OCI-LY7 (cell line): ENCODE data around the gene THEMIS.

Experiments used
- EZH2phosphoT487 ChIP-seq: fragments of 200-600 bp; sonication (generic); IDR thresholded peaks from 2 replicates; pipeline ENCODE4 v1.6.1; 2018; ENCODE audit warnings: low read depth, borderline replicate concordance, mild to moderate bottlenecking, mixed run types, antibody characterized with exemption, low read length, moderate library complexity, mixed read lengths
- TF ChIP-seq, protein P1 (sequence below): fragments of 200-600 bp; sonication (generic); conservative IDR thresholded peaks from 2 replicates; pipeline ENCODE4 v1.5.1; 2014; ENCODE audit warnings: mild to moderate bottlenecking, antibody characterized with exemption, low read length, moderate library complexity, mixed read lengths

DNA sequence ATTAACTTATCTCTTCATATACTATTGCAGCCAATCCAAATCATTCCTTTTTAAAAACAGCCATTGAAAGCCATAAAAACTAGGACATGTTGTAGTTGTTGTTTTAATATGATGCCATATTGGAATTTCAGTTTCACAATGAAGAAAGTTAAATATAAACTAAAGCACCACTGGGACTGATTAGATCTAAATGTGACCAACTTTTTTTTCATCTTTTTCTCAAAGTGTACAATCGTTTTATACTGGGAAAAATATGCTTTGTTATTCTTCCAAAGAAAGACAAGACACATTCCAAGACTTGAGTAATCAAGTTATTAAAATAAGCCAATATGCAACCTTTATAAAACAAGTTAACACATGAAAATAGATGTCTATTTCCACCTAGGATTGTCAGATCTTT is 68.5 kb downstream of the THEMIS start:
- TF ChIP-seq, protein P1, sequence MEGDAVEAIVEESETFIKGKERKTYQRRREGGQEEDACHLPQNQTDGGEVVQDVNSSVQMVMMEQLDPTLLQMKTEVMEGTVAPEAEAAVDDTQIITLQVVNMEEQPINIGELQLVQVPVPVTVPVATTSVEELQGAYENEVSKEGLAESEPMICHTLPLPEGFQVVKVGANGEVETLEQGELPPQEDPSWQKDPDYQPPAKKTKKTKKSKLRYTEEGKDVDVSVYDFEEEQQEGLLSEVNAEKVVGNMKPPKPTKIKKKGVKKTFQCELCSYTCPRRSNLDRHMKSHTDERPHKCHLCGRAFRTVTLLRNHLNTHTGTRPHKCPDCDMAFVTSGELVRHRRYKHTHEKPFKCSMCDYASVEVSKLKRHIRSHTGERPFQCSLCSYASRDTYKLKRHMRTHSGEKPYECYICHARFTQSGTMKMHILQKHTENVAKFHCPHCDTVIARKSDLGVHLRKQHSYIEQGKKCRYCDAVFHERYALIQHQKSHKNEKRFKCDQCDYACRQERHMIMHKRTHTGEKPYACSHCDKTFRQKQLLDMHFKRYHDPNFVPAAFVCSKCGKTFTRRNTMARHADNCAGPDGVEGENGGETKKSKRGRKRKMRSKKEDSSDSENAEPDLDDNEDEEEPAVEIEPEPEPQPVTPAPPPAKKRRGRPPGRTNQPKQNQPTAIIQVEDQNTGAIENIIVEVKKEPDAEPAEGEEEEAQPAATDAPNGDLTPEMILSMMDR: no peak
- no peak for TF ChIP-seq EZH2phosphoT487
